Measurements from ENCODE around the gene MMP13. TPM values are rescaled to one million over a fixed set of nuclear protein-coding genes. Genes with fewer than 3 reads are reported as not detected.
"Not testable (repeated sequence)": the region's sequence is repeated elsewhere in the genome, so short reads cannot be mapped to it uniquely, and the experiment has no call there.

The MMP13 gene
- under 1 TPM in 2 of 5 donors, not detected in 3; 0.06 to 0.10 TPM for polyA plus RNA-seq (ENCODE audit: insufficient read depth in 1 of 5, insufficient read length in 5 of 5, low replicate concordance in 1 of 5)
- long read RNA-seq, donor 1: 0 reads
- long read RNA-seq, donor 2: 0 reads
- long read RNA-seq, donor 3: 0 reads
- long read RNA-seq, donor 4: 0 reads
- long read RNA-seq, donor 5: 0 reads
- long read RNA-seq, donor 6: 0 reads
- long read RNA-seq, donor 7: 0 reads
- long read RNA-seq, donor 8: 0 reads

GRCh38 chr11:102955624-102956023, at the start of gene MMP13:
Gene MMP13 (minus strand): TSS chr11:102955732. CDS start chr11:102955705, 27 bp downstream.
- no peak for DNase-seq

- not testable (repeated sequence) for DNase-seq
These were observed 48.7 kb upstream of the MMP13 start for GRCh38 chr11:103004234-103004633.

- no peak for DNase-seq
These were observed 38.6 kb upstream of the MMP13 start for GRCh38 chr11:102994105-102994504.

GRCh38 chr11:102991776-102992175, 36.2 kb upstream of the MMP13 start:
- DNase-seq: no peak

GRCh38 chr11:102990145-102990544, 34.6 kb upstream of the MMP13 start:
- DNase-seq: no peak

GRCh38 chr11:102989379-102990047, 34.0 kb upstream of the MMP13 start:
- no peak for DNase-seq

- DNase-seq: no peak
These were observed 31.3 kb upstream of the MMP13 start for GRCh38 chr11:102986815-102987214.

GRCh38 chr11:102985850-102986249, 30.3 kb upstream of the MMP13 start:
- no peak for DNase-seq

- DNase-seq: no peak
These were observed 28.0 kb upstream of the MMP13 start for GRCh38 chr11:102983486-102983885.

- no peak for DNase-seq
These were observed 25.9 kb upstream of the MMP13 start for GRCh38 chr11:102981324-102981910.

- no peak for DNase-seq
These were observed 19.2 kb upstream of the MMP13 start for GRCh38 chr11:102974552-102975280.

- DNase-seq: not testable (repeated sequence)
These were observed 18.2 kb upstream of the MMP13 start for GRCh38 chr11:102973698-102974097.

GRCh38 chr11:102972853-102973252, 17.3 kb upstream of the MMP13 start:
- DNase-seq: no peak

GRCh38 chr11:102971766-102972165, 16.2 kb upstream of the MMP13 start:
- DNase-seq: no peak

- no peak for DNase-seq
These were observed 12.0 kb upstream of the MMP13 start for GRCh38 chr11:102967497-102967896.

- DNase-seq: no peak
These were observed 10.5 kb upstream of the MMP13 start for GRCh38 chr11:102966011-102966410.

GRCh38 chr11:102964867-102965266, 9.3 kb upstream of the MMP13 start:
- DNase-seq: no peak

- no peak for DNase-seq
These were observed 2.4 kb upstream of the MMP13 start for GRCh38 chr11:102957953-102958352.

GRCh38 chr11:102950622-102951081, 4.9 kb downstream of the MMP13 start:
- DNase-seq: peak; percentile 23 to 32

GRCh38 chr11:102946237-102946636, 9.3 kb downstream of the MMP13 start:
- no peak for DNase-seq

- peak in 1 of 2 donors; percentile 35 for DNase-seq
These were observed 14.6 kb downstream of the MMP13 start for GRCh38 chr11:102940714-102941588.
